Measurements from ENCODE around the gene B3GNT5. TPM values are rescaled to one million over a fixed set of nuclear protein-coding genes. Genes with fewer than 3 reads are reported as not detected.

Gene B3GNT5
- total RNA-seq, 1 experiment from 2014 or later, result 25.3 TPM

DNA sequence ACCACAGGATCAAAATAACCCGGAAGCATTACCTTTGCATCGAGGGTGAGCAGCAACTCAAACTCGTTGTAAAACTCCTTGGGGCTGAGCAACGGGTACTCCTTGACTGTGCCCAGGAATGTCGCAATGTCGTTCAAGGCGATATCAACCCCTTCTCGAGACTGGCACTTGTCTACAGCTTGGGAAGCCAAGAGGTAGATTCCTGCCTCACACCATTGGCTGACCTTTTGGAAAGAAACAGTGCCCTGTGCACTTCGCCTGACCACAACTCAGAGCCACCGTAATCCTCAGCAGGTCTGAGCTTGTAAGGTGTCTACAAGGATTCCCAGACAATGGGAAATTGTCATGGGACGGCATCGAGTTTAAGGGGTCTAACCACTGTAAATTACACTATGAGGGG is 43.9 kb downstream of the B3GNT5 start:
- Histone ChIP-seq H3K9me3 (ENCODE audit: low read depth, low read length, poor library complexity, severe bottlenecking) (no peaks in the 10 kb centered on the region), H3K4me1 (ENCODE audit: insufficient read depth, low read length, poor library complexity, severe bottlenecking) (peaks cover 19% of the 10 kb centered on the region), H3K4me3 (ENCODE audit: low read depth, low read length, poor library complexity, severe bottlenecking) (no peak overlapping the region), H3K27ac (ENCODE audit: low read depth, low read length, poor library complexity, severe bottlenecking) (no peak overlapping the region), H3K36me3 (ENCODE audit: insufficient read depth, low read length, poor library complexity, severe bottlenecking) (no peaks in the 10 kb centered on the region), H3K27me3 (replicated peaks; ENCODE audit: insufficient read depth, low read depth, low read length, poor library complexity) (no peaks in the 10 kb centered on the region)
- TF ChIP-seq EZH2 (IDR thresholded peaks at IDR 0.05; ENCODE audit: borderline replicate concordance, low read depth, low read length, poor library complexity, severe bottlenecking), result no peak
- TF ChIP-seq, protein P1, sequence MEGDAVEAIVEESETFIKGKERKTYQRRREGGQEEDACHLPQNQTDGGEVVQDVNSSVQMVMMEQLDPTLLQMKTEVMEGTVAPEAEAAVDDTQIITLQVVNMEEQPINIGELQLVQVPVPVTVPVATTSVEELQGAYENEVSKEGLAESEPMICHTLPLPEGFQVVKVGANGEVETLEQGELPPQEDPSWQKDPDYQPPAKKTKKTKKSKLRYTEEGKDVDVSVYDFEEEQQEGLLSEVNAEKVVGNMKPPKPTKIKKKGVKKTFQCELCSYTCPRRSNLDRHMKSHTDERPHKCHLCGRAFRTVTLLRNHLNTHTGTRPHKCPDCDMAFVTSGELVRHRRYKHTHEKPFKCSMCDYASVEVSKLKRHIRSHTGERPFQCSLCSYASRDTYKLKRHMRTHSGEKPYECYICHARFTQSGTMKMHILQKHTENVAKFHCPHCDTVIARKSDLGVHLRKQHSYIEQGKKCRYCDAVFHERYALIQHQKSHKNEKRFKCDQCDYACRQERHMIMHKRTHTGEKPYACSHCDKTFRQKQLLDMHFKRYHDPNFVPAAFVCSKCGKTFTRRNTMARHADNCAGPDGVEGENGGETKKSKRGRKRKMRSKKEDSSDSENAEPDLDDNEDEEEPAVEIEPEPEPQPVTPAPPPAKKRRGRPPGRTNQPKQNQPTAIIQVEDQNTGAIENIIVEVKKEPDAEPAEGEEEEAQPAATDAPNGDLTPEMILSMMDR (conservative IDR thresholded peaks at IDR 0.05; ENCODE audit: low read depth, low read length), result no peak
- intact Hi-C loops (cut with micrococcal nuclease; ENCODE audit: unreplicated experiment), result no loop called here
- ChIA-PET POLR2A (ENCODE audit: low non-redundant PET) (no interaction called here), CTCF (no interaction called here)
- DNase-seq (ENCODE audit: low spot score), result no peak
- BruUV-seq (replicated peaks), result no TSS peak

DNA sequence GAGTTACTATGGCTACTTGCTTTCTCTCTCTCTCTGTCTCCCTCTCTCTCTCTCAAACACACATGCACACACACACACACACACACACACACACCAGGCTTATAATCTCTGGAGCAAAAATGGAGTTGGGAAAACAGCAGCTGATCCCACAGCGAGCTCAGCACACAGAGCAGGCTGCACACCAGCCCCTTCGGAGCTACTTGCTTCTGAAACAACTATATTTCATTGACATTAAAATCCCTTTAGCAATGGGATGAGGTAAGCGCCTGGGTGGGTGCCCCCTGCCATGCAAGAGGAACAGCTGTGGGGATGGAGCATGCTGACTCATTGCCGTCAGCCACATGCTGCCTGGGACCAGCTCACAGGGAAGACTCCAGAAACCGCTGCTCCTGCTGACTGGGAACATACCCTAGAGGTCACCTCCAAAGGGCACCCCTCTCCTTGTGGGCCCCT is 45.7 kb downstream of the B3GNT5 start:
- BruUV-seq (replicated peaks), result no TSS peak
- POLR2A ChIA-PET (ENCODE audit: low non-redundant PET), result interaction anchor here (1.1 kb wide), 2 partner anchors 13 to 33 kb away, joined by 4 read pairs; no protein-coding TSS in a partner anchor
- H3K36me3 ChIP-seq (ENCODE audit: insufficient read depth, low read length, poor library complexity, severe bottlenecking), result no peaks in the 10 kb centered on the region
- H3K4me3 ChIP-seq (ENCODE audit: low read depth, low read length, poor library complexity, severe bottlenecking), result peak overlapping the region; percentile 3
- peaks cover 19% of the 10 kb centered on the region for H3K4me1 ChIP-seq (ENCODE audit: insufficient read depth, low read length, poor library complexity, severe bottlenecking)
- CTCF ChIA-PET, result no interaction called here
- peak; percentile 93 for DNase-seq (ENCODE audit: low spot score)
- TF ChIP-seq EZH2 (IDR thresholded peaks at IDR 0.05; ENCODE audit: borderline replicate concordance, low read depth, low read length, poor library complexity, severe bottlenecking), result no peak
- TF ChIP-seq, protein P1 (conservative IDR thresholded peaks at IDR 0.05; ENCODE audit: low read depth, low read length), result no peak
- H3K9me3 ChIP-seq (ENCODE audit: low read depth, low read length, poor library complexity, severe bottlenecking), result no peaks in the 10 kb centered on the region
- no peaks in the 10 kb centered on the region for H3K27me3 ChIP-seq (replicated peaks; ENCODE audit: insufficient read depth, low read depth, low read length, poor library complexity)
- intact Hi-C loops (cut with micrococcal nuclease; ENCODE audit: unreplicated experiment), result no loop called here
- H3K27ac ChIP-seq (ENCODE audit: low read depth, low read length, poor library complexity, severe bottlenecking), result peak overlapping the region; percentile 72

DNA sequence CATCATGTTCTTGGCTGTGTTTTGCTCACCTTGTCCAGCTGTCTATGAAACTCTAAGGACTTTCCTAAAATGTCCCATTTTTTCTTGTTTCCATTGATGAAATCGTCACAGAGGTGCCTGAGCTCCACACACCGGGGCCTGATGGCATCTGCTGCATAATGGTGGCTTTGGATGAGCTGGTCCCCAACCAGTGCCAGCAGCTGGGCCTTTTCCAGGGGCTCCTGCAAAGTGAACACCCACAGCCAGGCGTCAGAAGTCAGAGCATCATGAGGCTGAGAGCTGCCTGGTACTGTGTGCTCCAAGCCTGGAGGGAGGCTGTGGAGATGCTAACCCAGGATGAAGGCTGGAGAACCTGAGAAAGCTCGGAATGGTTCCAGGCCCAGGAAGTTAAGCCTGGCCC is 46.9 kb downstream of the B3GNT5 start:
- POLR2A ChIA-PET (ENCODE audit: low non-redundant PET), result no interaction called here
- TF ChIP-seq, protein P1 (conservative IDR thresholded peaks at IDR 0.05; ENCODE audit: low read depth, low read length), result no peak
- no peak for TF ChIP-seq EZH2 (IDR thresholded peaks at IDR 0.05; ENCODE audit: borderline replicate concordance, low read depth, low read length, poor library complexity, severe bottlenecking)

More for the DNA sequence above, 46.9 kb downstream of the B3GNT5 start:
- CTCF ChIA-PET, result no interaction called here
- Histone ChIP-seq H3K27me3 (replicated peaks; ENCODE audit: insufficient read depth, low read depth, low read length, poor library complexity) (no peaks in the 10 kb centered on the region), H3K36me3 (ENCODE audit: insufficient read depth, low read length, poor library complexity, severe bottlenecking) (no peaks in the 10 kb centered on the region), H3K9me3 (ENCODE audit: low read depth, low read length, poor library complexity, severe bottlenecking) (no peaks in the 10 kb centered on the region), H3K4me3 (ENCODE audit: low read depth, low read length, poor library complexity, severe bottlenecking) (no peak overlapping the region), H3K27ac (ENCODE audit: low read depth, low read length, poor library complexity, severe bottlenecking) (no peak overlapping the region), H3K4me1 (ENCODE audit: insufficient read depth, low read length, poor library complexity, severe bottlenecking) (peaks cover 19% of the 10 kb centered on the region)
- BruUV-seq (replicated peaks), result no TSS peak
- DNase-seq (ENCODE audit: low spot score), result no peak
- intact Hi-C loops (cut with micrococcal nuclease; ENCODE audit: unreplicated experiment), result no loop called here
